HL-60 (cell line): ENCODE measurements around the gene GPC3.

Experiments used
- DNase-seq, 2 experiments: peaks; one replicate each; pipeline ENCODE4 v3.0.0-alpha.2; 2010 to 2020; ENCODE audit warnings: low read depth in 1 of 2, low spot score in 1 of 2
- H3K27ac ChIP-seq: fragments of 250-450 bp; sonication (Bioruptor Pico); replicated peaks from 2 replicates; pipeline ENCODE4 v1.5.1; 2020; ENCODE audit warnings: mild to moderate bottlenecking, moderate library complexity
- H3K27me3 ChIP-seq: fragments of 250-450 bp; sonication (Bioruptor Pico); 2 replicates; pipeline ENCODE4 v1.5.1; 2021; ENCODE audit warnings: mild to moderate bottlenecking, moderate library complexity; ENCODE audit not compliant: insufficient read depth, poor library complexity, severe bottlenecking
- H3K4me3 ChIP-seq: replicated peaks from 2 replicates; pipeline ENCODE4 v1.5.1; 2011; ENCODE audit warnings: mild to moderate bottlenecking, control low read depth, low read length; ENCODE audit not compliant: insufficient read depth
- CTCF ChIP-seq: IDR thresholded peaks from one replicate; pipeline ENCODE4 v1.5.1; 2011; ENCODE audit warnings: low read length, control low read depth, inconsistent platforms; ENCODE audit not compliant: insufficient read depth
- GABPA ChIP-seq: IDR thresholded peaks from 2 replicates; pipeline ENCODE4 v1.6.1; 2012; ENCODE audit warnings: low read depth
- POLR2AphosphoS5 ChIP-seq: IDR thresholded peaks from 2 replicates; pipeline ENCODE4 v1.6.1; 2012; ENCODE audit warnings: low read depth
- REST ChIP-seq: IDR thresholded peaks from 2 replicates; pipeline ENCODE4 v1.6.1; 2012; ENCODE audit warnings: low read depth; ENCODE audit not compliant: insufficient replicate concordance
- SPI1 ChIP-seq: IDR thresholded peaks from 2 replicates; pipeline ENCODE4 v1.6.1; 2012; ENCODE audit warnings: low read depth, mild to moderate bottlenecking, borderline replicate concordance

GPC3 gene

GRCh38 chrX:133586443-133586842, 399.0 kb downstream of the GPC3 start:
- H3K27me3 ChIP-seq = no peaks in the 10 kb centered on the region
- H3K4me3 ChIP-seq = no peak overlapping the region
- no peak for DNase-seq
- H3K27ac ChIP-seq = no peak overlapping the region
- TF ChIP-seq SPI1 = no peak
- TF ChIP-seq GABPA = no peak
- TF ChIP-seq REST = no peak
- no peak for TF ChIP-seq CTCF
- no peak for TF ChIP-seq POLR2AphosphoS5

- no peak overlapping the region for H3K4me3 ChIP-seq
- H3K27ac ChIP-seq = no peak overlapping the region
- TF ChIP-seq CTCF = no peak
- TF ChIP-seq SPI1 = no peak
- TF ChIP-seq GABPA = no peak
- no peak for TF ChIP-seq POLR2AphosphoS5
- no peak for TF ChIP-seq REST
- DNase-seq = no peak
- H3K27me3 ChIP-seq = no peaks in the 10 kb centered on the region
Measured at GRCh38 chrX:133583825-133584224, 401.6 kb downstream of the GPC3 start.

- DNase-seq = no peak
- TF ChIP-seq REST (no peak), CTCF (no peak), POLR2AphosphoS5 (no peak), GABPA (no peak), SPI1 (no peak)
Measured at GRCh38 chrX:133580625-133581024, 404.8 kb downstream of the GPC3 start.

More at GRCh38 chrX:133580625-133581024, 404.8 kb downstream of the GPC3 start:
- no peak overlapping the region for H3K4me3 ChIP-seq
- H3K27me3 ChIP-seq = no peaks in the 10 kb centered on the region
- H3K27ac ChIP-seq = no peak overlapping the region
